H1 (cell line): Measurements from ENCODE around the gene MIEF2. TPM values are rescaled to one million over a fixed set of nuclear protein-coding genes. Genes with fewer than 3 reads are reported as not detected.

Experiments
- CBX5 ChIP-seq: fragments of 300-800, 300-1000 bp; sonication (generic); IDR thresholded peaks from 2 replicates; pipeline ENCODE4 v1.7.1; 2016; ENCODE audit warnings: antibody characterized with exemption, low read length, low read depth
- EGR1 ChIP-seq: IDR thresholded peaks from 2 replicates; pipeline ENCODE4 v1.6.1; 2011; ENCODE audit warnings: low read depth, low read length, borderline replicate concordance
- POLR2AphosphoS5 ChIP-seq: IDR thresholded peaks from 2 replicates; pipeline ENCODE4 v1.6.1; 2011; ENCODE audit warnings: low read depth, low read length
- RAD21 ChIP-seq, 2 experiments: IDR thresholded peaks in 1 of 2; conservative IDR thresholded peaks in 1 of 2; 2 replicates each; pipeline ENCODE4 v1.6.1; 2011; ENCODE audit warnings: low read depth in 2 of 2, low read length in 2 of 2, improper control_type of control experiment in 1 of 2, inconsistent platforms in 1 of 2, mild to moderate bottlenecking in 1 of 2, moderate library complexity in 1 of 2
- RXRA ChIP-seq: IDR thresholded peaks from 2 replicates; pipeline ENCODE4 v1.6.1; 2011; ENCODE audit warnings: low read depth, mild to moderate bottlenecking, low read length, moderate library complexity; ENCODE audit not compliant: insufficient read depth
- TEAD4 ChIP-seq: IDR thresholded peaks from 2 replicates; pipeline ENCODE4 v1.6.1; 2012; ENCODE audit warnings: low read depth, low read length, inconsistent platforms, mixed read lengths
- polyA plus RNA-seq, 7 experiments: library from polyadenylated mRNA; depleted of rRNA in 3 of 7; stranded (reverse) in 5 of 7; unstranded in 2 of 7; fragments of >200 nt in 5 of 7; fragments of 200-250 nt in 2 of 7; gene quantifications; 1 replicate in 5 of 7; 2 replicates in 1 of 7; 4 replicates in 1 of 7; pipeline versions ENCODE4 v1.2.1 to v1.2.3, GENCODE V29; 2011 to 2013; ENCODE audit warnings: missing spikeins in 2 of 7, mixed read lengths in 2 of 7
- total RNA-seq: library from RNA; stranded (reverse); fragmentation: NEBNext Ultra II Directional; extraction: Animal tissue kit (Norgen Biotek cat#: 25700); gene quantifications from 2 replicates; pipeline ENCODE4 v1.2.1, GENCODE V29; 2021

The MIEF2 gene
- total and polyA plus RNA-seq, 2 of the 8 experiments (the other 6 are each of a cell fraction or from before 2014, with no cell fraction given) = 9.9 to 24.9 TPM

DNA sequence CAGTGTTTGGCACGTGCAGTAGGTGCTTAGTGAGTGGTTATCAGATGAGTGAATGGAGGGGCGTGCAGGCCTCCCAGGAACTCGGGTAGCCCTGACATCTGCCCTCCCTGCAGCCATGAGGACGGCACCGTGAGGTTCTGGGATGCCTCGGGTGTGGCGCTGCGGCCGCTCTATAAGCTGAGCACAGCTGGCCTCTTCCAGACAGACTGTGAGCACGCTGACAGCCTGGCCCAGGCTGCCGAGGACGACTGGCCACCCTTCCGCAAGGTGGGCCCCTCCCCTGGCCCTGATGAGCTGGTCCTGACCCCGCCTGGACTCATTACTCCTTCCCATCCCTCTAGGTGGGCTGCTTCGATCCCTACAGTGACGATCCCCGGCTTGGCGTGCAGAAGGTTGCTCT lies 24.0 kb upstream of the MIEF2 start (continued):
- TF ChIP-seq POLR2AphosphoS5 = no peak
- no peak for TF ChIP-seq TEAD4
- no peak for TF ChIP-seq CBX5
- TF ChIP-seq EGR1 = no peak
- TF ChIP-seq RXRA = no peak
- no peak for TF ChIP-seq RAD21 (IDR thresholded peaks at IDR 0.05 in 1 of 2, conservative IDR thresholded peaks at IDR 0.05 in 1 of 2; ENCODE audit: low read depth in 2 of 2, low read length in 2 of 2)
